ENCODE data around the gene UBB. TPM values are rescaled to one million over a fixed set of nuclear protein-coding genes. Genes with fewer than 3 reads are reported as not detected.
A peak's percentile ranks its signal among the peaks of the same experiment; 100 is the strongest.

UBB gene
- total RNA-seq, 2 donors from 2014 or later: 862 to 1,091 TPM

- Histone ChIP-seq H3K4me1 (no peaks in the 10 kb centered on the region), H3K27me3 (no peaks in the 10 kb centered on the region), H3K4me3 (no peak overlapping the region), H3K9me3 (no peaks in the 10 kb centered on the region), H3K36me3 (no peaks in the 10 kb centered on the region), H3K27ac (no peak overlapping the region)
- TF ChIP-seq CTCF (IDR thresholded peaks at IDR 0.05): no peak
- no peak for DNase-seq (ENCODE audit: low spot score)
Measured at GRCh38 chr17:16361874-16362273, 19.0 kb upstream of the UBB start.

GRCh38 chr17:16363749-16364536 is 16.9 kb upstream of the UBB start:
- H3K9me3 ChIP-seq: no peaks in the 10 kb centered on the region
- H3K27ac ChIP-seq: no peak overlapping the region
- TF ChIP-seq CTCF (IDR thresholded peaks at IDR 0.05): peak; percentile 92 to 95
- H3K36me3 ChIP-seq: no peaks in the 10 kb centered on the region
- no peak overlapping the region for H3K4me3 ChIP-seq
- DNase-seq (ENCODE audit: low spot score): peak; percentile 85
- H3K4me1 ChIP-seq: no peaks in the 10 kb centered on the region
- no peaks in the 10 kb centered on the region for H3K27me3 ChIP-seq

- Histone ChIP-seq H3K4me1 (no peaks in the 10 kb centered on the region), H3K27ac (no peak overlapping the region), H3K36me3 (no peaks in the 10 kb centered on the region), H3K9me3 (no peaks in the 10 kb centered on the region), H3K4me3 (no peak overlapping the region), H3K27me3 (no peaks in the 10 kb centered on the region)
- TF ChIP-seq CTCF (IDR thresholded peaks at IDR 0.05): no peak
- no peak for DNase-seq (ENCODE audit: low spot score)
Measured at GRCh38 chr17:16364625-16365024, 16.3 kb upstream of the UBB start.

GRCh38 chr17:16371742-16372141 is 9.1 kb upstream of the UBB start:
- Histone ChIP-seq H3K4me1 (peaks cover 0 to 12% of the 10 kb centered on the region in 2 donors), H3K4me3 (no peak overlapping the region), H3K9me3 (no peaks in the 10 kb centered on the region), H3K36me3 (no peaks in the 10 kb centered on the region), H3K27ac (peak overlapping the region in 1 of 2 donors; percentile 11), H3K27me3 (no peaks in the 10 kb centered on the region)
- no peak for DNase-seq (ENCODE audit: low spot score)
- TF ChIP-seq CTCF (IDR thresholded peaks at IDR 0.05): no peak

GRCh38 chr17:16374146-16374938 is 6.5 kb upstream of the UBB start:
- Histone ChIP-seq H3K36me3 (no peaks in the 10 kb centered on the region), H3K27ac (peak overlapping the region; percentile 21 to 38), H3K27me3 (no peaks in the 10 kb centered on the region), H3K4me3 (no peak overlapping the region), H3K4me1 (peaks cover 0 to 12% of the 10 kb centered on the region in 2 donors), H3K9me3 (no peaks in the 10 kb centered on the region)
- DNase-seq (ENCODE audit: low spot score): no peak
- no peak for TF ChIP-seq CTCF (IDR thresholded peaks at IDR 0.05)
